SJCRH30 (cell line): Measurements from ENCODE around the gene ZDHHC8. TPM values are rescaled to one million over a fixed set of nuclear protein-coding genes. Genes with fewer than 3 reads are reported as not detected.

ENCODE experiments used
- DNase-seq, 2 experiments: peaks; one replicate each; pipeline ENCODE4 v3.0.0-alpha.2; 2015 to 2020
- H3K27ac ChIP-seq: fragments of 250-450 bp; sonication (Bioruptor Pico); 2 replicates; pipeline ENCODE4 v1.5.1; 2020; ENCODE audit warnings: mild to moderate bottlenecking, moderate library complexity
- H3K27me3 ChIP-seq: fragments of 250-450 bp; sonication (Bioruptor Pico); 2 replicates; pipeline ENCODE4 v1.5.1; 2020; ENCODE audit warnings: mild to moderate bottlenecking, moderate library complexity
- H3K36me3 ChIP-seq: fragments of 250-450 bp; sonication (Bioruptor Pico); 2 replicates; pipeline ENCODE4 v1.5.1; 2020; ENCODE audit warnings: mild to moderate bottlenecking, moderate library complexity
- H3K4me1 ChIP-seq: fragments of 250-450 bp; sonication (Bioruptor Pico); 2 replicates; pipeline ENCODE4 v1.5.1; 2020; ENCODE audit warnings: mild to moderate bottlenecking, moderate library complexity
- H3K4me3 ChIP-seq: fragments of 250-450 bp; sonication (Bioruptor Pico); 2 replicates; pipeline ENCODE4 v1.5.1; 2020; ENCODE audit warnings: mild to moderate bottlenecking, moderate library complexity
- H3K9me3 ChIP-seq: fragments of 250-450 bp; sonication (Bioruptor Pico); replicated peaks from 2 replicates; pipeline ENCODE4 v1.5.1; 2020; ENCODE audit warnings: mild to moderate bottlenecking, moderate library complexity
- total RNA-seq: library from RNA; depleted of rRNA; stranded (reverse); fragments of >200 nt; shearing (Covaris generic); gene quantifications from 2 replicates; pipeline ENCODE4 v1.2.3, GENCODE V29; 2014; rRNA removed

ZDHHC8 gene
- 13.6 and 16.4 TPM in 2 replicates for total RNA-seq

DNA sequence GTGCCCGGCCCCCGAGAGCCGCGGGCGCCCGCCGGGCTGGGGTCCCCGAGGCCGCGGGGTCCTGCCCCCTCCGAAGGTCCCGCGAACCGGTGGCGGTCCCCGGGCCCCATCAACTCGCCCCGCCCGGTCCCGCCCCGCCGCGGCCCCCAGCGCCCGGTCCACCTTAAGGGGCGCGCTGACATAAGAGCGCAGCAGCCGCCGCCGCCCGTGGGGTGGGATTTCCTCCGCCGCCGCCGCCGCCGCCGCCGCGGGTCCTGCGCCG, at the start of gene ZDHHC8:
Gene ZDHHC8 (plus strand): TSS at position 208 of the 262 bp plus-strand sequence. CDS start 144 bp downstream, outside the sequence.
- Histone ChIP-seq H3K27me3 (no peaks in the 10 kb centered on the region), H3K9me3 (no peaks in the 10 kb centered on the region), H3K36me3 (peaks cover 12% of the 10 kb centered on the region), H3K4me3 (peak within 1 kb of the TSS; percentile 70), H3K4me1 (peaks cover 4% of the 10 kb centered on the region; the same call in 1 of the 2 replicates), H3K27ac (no peak within 1 kb of the TSS)
- no peak for DNase-seq

GRCh38 chr22:20083157-20083890, 48.3 kb upstream of the ZDHHC8 start:
- Histone ChIP-seq H3K27me3 (no peaks in the 10 kb centered on the region), H3K4me1 (0 out of 2 replicates have a peak, but pooled peaks cover 3% of the 10 kb centered on the region), H3K4me3 (no peak overlapping the region), H3K9me3 (no peaks in the 10 kb centered on the region), H3K27ac (no peak overlapping the region), H3K36me3 (peaks cover 39% of the 10 kb centered on the region)
- DNase-seq, result no peak

GRCh38 chr22:20083891-20084546, 47.6 kb upstream of the ZDHHC8 start:
- Histone ChIP-seq H3K27ac (no peak overlapping the region), H3K9me3 (no peaks in the 10 kb centered on the region), H3K27me3 (no peaks in the 10 kb centered on the region), H3K4me1 (0 out of 2 replicates have a peak, but pooled peaks cover 3% of the 10 kb centered on the region), H3K4me3 (no peak overlapping the region), H3K36me3 (peaks cover 46% of the 10 kb centered on the region)
- no peak for DNase-seq

- peak in 1 of 2 experiments; percentile 43 for DNase-seq
- 0 out of 2 replicates have a peak, but pooled peaks cover 3% of the 10 kb centered on the region for H3K4me1 ChIP-seq
- H3K36me3 ChIP-seq, result peaks cover 53% of the 10 kb centered on the region
- H3K27me3 ChIP-seq, result no peaks in the 10 kb centered on the region
- no peak overlapping the region for H3K4me3 ChIP-seq
- H3K27ac ChIP-seq, result no peak overlapping the region
- H3K9me3 ChIP-seq, result no peaks in the 10 kb centered on the region
These were observed 46.8 kb upstream of the ZDHHC8 start for GRCh38 chr22:20084547-20085413.

- peaks cover 62% of the 10 kb centered on the region for H3K36me3 ChIP-seq
- DNase-seq, result no peak
- H3K4me1 ChIP-seq, result 0 out of 2 replicates have a peak, but pooled peaks cover 3% of the 10 kb centered on the region
- no peak overlapping the region for H3K27ac ChIP-seq
- H3K9me3 ChIP-seq, result no peaks in the 10 kb centered on the region
- no peaks in the 10 kb centered on the region for H3K27me3 ChIP-seq
- H3K4me3 ChIP-seq, result no peak overlapping the region
These were observed 46.0 kb upstream of the ZDHHC8 start for GRCh38 chr22:20085651-20086050.

GRCh38 chr22:20086101-20086599, 45.5 kb upstream of the ZDHHC8 start:
- Histone ChIP-seq H3K4me3 (no peak overlapping the region), H3K36me3 (peaks cover 67% of the 10 kb centered on the region), H3K27ac (no peak overlapping the region), H3K4me1 (0 out of 2 replicates have a peak, but pooled peaks cover 3% of the 10 kb centered on the region), H3K27me3 (no peaks in the 10 kb centered on the region), H3K9me3 (no peaks in the 10 kb centered on the region)
- DNase-seq, result no peak

DNA sequence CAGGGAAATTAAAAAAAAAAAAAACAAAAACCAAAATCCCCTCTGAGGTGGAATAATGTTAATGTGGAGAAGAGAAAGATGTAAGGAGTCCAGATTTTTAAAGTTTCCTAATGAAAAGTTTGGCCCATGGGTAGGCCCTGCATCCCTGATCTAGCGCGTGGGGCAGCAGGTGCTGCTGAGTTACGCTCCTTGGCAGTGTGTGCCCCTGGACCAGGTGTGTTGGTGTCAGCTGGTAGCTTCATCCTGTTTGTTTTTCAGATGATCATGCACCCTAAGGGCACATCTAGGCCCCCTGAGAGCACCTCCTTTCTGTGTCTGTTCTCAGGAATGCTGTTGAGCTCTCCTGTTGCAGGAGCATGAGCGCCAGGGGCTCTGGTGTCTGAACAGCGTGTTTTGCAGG, 44.8 kb upstream of the ZDHHC8 start:
- DNase-seq, result no peak
- no peaks in the 10 kb centered on the region for H3K4me1 ChIP-seq
- H3K27ac ChIP-seq, result no peak overlapping the region
- H3K9me3 ChIP-seq, result no peaks in the 10 kb centered on the region
- H3K4me3 ChIP-seq, result no peak overlapping the region
- H3K36me3 ChIP-seq, result peaks cover 69% of the 10 kb centered on the region
- no peaks in the 10 kb centered on the region for H3K27me3 ChIP-seq

DNA sequence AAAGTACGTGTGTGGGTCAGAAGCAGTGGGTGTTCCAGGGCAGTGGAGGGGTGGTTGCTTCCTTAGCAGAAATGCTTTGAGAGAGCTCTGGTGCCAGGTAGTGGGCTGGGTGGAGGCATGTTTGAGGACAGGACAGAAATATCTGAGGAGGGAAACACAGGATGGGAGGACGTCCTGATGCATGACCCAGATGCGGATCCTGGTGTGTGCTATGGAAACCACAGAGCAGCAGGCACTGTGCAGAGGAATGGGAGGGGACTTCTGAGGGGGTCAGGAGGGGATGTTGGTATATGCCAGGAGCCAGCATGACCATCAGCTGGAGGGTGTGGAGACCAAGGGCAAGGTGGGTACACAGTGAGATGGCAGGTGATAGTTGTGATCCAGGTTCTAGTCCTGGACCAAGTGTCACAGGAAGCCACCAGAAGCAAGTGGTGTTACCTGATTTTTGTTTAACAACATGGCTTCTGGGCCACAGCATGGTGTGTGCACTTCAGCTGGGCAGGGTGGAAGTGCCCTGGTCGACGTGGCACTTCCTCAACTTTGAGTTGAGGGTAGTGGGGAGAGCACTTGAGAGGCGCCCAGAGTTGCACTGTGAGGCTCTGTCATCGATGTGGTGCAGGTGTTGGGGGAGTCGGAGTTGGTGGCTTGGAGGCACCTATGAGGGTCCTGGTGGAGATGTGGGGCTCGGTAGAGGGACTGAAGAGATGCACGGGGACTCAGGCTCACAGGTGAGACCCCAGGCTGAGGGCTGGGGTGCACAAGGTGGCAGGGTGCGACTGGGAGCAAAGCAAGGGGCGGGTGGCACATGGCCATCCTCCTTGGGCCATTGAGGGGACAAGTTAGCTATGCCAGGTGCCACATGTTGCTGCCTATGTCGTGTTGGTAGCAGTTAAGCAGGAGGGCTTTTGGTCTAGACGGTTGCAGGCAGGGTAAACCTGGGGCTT, 44.0 kb upstream of the ZDHHC8 start:
- Histone ChIP-seq H3K4me3 (no peak overlapping the region), H3K27ac (no peak overlapping the region), H3K27me3 (no peaks in the 10 kb centered on the region), H3K4me1 (no peaks in the 10 kb centered on the region), H3K9me3 (no peaks in the 10 kb centered on the region), H3K36me3 (peaks cover 74% of the 10 kb centered on the region)
- DNase-seq, result no peak

DNA sequence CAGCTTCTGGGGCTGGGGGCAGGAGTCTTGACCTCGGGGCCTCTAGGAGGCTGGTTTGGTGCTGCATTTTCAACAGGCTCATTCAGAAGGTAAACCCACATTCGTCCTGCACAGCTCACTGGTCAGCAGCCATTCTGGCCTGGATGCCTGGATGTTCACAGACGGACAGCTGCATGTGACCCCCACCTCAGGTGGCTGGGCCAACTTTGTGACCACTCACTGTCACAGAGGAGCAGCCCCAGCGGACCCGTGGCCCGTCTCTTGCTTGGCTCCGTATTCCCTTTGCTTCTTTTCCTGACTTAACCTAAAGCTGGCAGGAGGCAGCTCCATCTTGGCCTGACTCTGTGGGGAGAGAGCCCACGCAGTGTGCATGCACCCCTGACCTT, 43.3 kb upstream of the ZDHHC8 start:
- no peak for DNase-seq
- H3K27ac ChIP-seq, result no peak overlapping the region
- no peaks in the 10 kb centered on the region for H3K27me3 ChIP-seq
- no peaks in the 10 kb centered on the region for H3K9me3 ChIP-seq
- peaks cover 80% of the 10 kb centered on the region for H3K36me3 ChIP-seq
- H3K4me3 ChIP-seq, result no peak overlapping the region
- no peaks in the 10 kb centered on the region for H3K4me1 ChIP-seq

DNA sequence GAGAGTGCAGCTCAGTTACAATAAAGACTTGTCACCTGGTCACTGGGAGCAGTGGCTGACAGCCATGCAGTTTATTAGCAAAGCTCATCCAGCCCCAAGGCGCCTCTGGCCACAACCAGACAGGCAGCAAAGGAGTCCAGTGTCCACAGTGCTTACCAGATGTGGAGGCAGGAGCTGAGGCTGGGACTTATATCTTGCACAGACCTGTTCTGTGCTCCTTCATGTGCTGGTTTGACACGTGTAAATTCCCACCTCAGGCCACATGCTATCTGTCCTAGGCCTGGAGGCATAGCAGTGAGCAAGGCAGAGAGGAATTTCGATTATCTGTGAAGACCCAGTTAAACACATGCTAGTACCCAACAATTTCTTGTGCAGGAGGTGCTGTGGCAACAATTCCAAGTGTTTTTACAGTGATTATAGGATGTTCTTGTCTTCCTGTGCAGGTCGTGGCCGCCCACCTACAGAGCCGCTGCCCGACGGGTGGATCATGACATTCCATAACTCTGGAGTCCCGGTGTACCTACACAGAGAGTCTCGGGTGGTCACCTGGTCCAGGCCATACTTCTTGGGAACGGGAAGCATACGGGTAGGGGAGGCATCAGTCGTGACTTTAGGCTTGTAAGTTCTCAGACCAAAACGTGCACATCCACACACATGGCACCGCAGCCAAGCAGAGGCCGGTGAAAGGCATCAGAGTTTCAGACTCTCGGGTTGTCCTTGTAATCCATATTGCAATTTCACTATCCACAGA, 42.2 kb upstream of the ZDHHC8 start:
- H3K36me3 ChIP-seq, result peaks cover 91% of the 10 kb centered on the region

DNA sequence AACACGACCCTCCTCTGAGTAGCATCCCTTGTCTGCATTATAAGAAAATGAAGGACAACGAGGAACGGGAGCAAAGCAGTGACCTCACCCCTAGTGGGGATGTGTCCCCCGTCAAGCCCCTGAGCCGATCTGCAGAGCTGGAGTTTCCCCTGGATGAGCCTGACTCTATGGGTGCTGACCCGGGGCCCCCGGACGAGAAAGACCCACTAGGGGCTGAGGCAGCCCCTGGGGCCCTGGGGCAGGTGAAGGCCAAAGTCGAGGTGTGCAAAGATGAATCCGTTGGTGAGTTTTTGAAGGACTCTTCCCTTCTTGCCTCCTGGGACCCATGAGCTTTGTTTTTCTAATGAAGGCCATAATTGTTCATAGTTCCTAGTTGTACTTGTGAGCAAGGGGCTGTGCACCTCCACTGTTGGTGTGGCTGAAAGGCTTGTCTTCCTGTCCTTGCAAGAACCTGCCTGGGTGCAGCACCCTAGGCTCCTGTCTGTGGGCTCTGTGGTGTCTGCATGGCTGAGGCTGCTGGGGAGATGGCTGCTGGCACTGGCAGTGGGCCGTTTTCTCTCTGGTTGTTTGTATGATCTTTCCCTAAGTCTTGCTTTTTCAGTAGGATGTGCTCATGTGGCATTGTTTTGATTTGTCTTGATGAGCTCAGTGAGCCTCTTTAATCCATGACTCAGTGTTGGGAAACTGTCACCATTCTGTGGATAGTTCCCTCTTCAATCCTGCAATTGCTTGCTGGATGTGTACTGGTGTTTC, 41.5 kb upstream of the ZDHHC8 start:
- H3K27ac ChIP-seq, result no peak overlapping the region

More for the DNA sequence above, 42.2 kb upstream of the ZDHHC8 start:
- Histone ChIP-seq H3K4me3 (no peak overlapping the region), H3K27me3 (no peaks in the 10 kb centered on the region), H3K27ac (no peak overlapping the region), H3K4me1 (no peaks in the 10 kb centered on the region), H3K9me3 (no peaks in the 10 kb centered on the region)
- DNase-seq, result no peak

DNA sequence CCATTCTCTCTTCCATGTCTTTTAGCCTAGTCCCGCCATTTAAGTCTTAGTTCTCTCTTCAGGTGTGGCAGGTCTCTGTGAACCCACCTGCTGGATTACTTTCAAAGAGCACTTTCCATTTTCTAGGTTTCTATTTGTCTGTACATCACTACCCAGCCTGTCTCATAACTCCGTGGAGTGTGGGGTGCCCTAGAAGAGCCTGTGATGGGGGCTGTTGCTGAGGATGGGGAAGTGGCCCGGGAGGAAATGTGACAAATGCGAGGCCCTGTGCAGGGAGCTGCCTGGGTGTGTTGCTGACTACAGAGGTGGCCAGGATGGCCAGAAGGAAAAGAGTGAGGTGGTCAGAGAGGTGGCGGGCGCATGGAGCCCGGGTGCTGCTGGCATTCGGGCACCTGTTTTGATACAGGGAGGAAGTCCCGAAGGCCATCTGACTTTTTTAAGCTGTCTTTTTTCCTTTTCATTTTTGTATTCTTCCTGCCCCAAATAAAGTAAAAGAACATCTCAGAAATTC, 40.8 kb upstream of the ZDHHC8 start:
- Histone ChIP-seq H3K36me3 (peaks cover 97% of the 10 kb centered on the region), H3K4me3 (no peak overlapping the region), H3K4me1 (no peaks in the 10 kb centered on the region), H3K27me3 (no peaks in the 10 kb centered on the region), H3K27ac (no peak overlapping the region), H3K9me3 (no peaks in the 10 kb centered on the region)
- no peak for DNase-seq

More for the DNA sequence above, 41.5 kb upstream of the ZDHHC8 start:
- no peak for DNase-seq
- Histone ChIP-seq H3K9me3 (no peaks in the 10 kb centered on the region), H3K4me3 (no peak overlapping the region), H3K4me1 (no peaks in the 10 kb centered on the region), H3K27me3 (no peaks in the 10 kb centered on the region), H3K36me3 (peaks cover 97% of the 10 kb centered on the region)
